Colon (tissue), 2 donors: Measurements from ENCODE around the gene KANK4.

Experiments
- FAIRE-seq: peaks from 2 replicates; lab custom pipeline; 2012; peaks lifted over from hg19 to GRCh38; lab: Jason Lieb, UNC
- donor health status: control.
- donor health status: control.

Gene KANK4

DNA sequence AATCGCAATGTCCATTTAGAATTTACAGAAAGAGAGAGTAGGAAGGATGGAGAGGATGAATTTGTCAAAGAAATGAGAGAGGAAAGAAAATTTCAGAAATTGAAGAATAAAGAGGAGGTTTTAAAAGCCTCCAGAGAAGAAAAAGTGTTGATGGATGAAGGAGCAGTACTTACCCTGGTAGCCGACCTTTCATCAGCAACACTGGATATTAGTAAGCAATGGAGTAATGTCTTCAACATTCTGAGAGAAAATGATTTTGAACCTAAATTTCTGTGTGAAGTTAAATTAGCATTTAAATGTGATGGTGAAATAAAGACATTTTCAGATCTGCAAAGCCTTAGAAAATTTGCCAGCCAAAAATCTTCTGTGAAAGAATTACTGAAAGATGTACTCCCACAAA is 112.0 kb downstream of the KANK4 start:
- FAIRE-seq, result no peak

- FAIRE-seq, result no peak
Measured at GRCh38 chr1:62198781-62199125, 120.5 kb downstream of the KANK4 start.

- no peak for FAIRE-seq
Measured at GRCh38 chr1:62198069-62198780, 121.0 kb downstream of the KANK4 start.

DNA sequence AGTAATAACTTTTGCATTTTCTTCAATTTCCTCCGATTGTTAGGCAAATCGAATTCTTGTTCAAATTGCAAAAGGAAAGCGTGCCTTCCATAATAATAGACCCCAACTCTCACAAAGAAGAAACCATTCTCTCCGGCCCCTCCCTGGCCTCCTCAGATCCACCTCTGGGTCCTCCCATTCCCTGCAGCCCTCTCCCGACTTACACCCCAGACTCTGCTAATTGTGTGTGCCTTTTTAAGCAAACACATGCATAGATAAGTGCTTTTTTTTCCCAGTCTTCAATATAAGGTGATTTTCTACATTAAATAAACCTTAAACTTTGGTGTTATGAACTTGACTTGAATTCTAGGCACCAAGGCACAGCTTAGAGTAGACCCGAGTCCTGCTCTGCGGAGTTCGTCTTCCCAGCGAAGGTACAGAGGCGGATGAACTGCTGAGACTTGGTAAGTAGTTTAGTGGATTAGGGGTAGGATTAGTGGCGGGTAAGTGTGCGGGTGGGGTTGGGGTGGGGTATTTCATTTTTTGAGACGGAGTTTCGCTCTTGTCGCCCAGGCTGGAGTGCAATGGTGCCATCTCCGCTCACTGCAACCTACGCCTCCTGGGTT is 123.0 kb downstream of the KANK4 start:
- no peak for FAIRE-seq

- no peak for FAIRE-seq
Measured at GRCh38 chr1:62194651-62195544, 124.3 kb downstream of the KANK4 start, which contains the start of gene L1TD1. Gene L1TD1, plus strand, starts transcription at chr1:62194849. Its CDS starts 11,780 bp downstream, at chr1:62206629.

DNA sequence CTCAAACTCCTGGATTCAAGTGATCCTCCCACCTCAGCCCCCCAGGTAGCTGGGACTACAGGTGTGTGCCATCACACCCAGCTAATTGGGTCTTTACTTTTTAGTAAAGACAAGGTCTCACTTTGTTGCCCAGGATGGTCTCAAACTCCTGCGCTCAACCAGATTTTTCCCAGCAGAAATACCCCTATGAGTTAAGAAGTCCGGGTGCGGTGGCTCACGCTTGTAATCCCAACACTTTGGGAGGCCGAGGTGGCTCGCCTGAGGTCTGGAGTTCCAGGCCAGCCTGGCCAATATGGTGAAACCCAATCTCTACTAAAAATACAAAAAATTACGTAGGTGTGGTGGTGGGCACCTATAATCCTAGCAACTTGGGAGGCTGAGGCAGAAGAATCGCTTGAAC is 131.1 kb downstream of the KANK4 start:
- no peak for FAIRE-seq

- FAIRE-seq, result no peak
Measured at GRCh38 chr1:62187548-62187947, 131.7 kb downstream of the KANK4 start.
